ENCODE data around the gene STRA6.
A peak's percentile ranks its signal among the peaks of the same experiment; 100 is the strongest.

Gene STRA6

GRCh38 chr15:74202452-74203401 is at the start of gene STRA6:
TSS of gene STRA6 (minus strand) at chr15:74202787. CDS start at chr15:74202267, 520 bp downstream.
- DNase-seq: no peak

- DNase-seq: no peak
These were observed 49.7 kb upstream of the STRA6 start for GRCh38 chr15:74252291-74252690.

GRCh38 chr15:74251131-74251811 is 48.7 kb upstream of the STRA6 start:
- DNase-seq: peak; percentile 82

GRCh38 chr15:74250266-74250665 is 47.7 kb upstream of the STRA6 start:
- no peak for DNase-seq

GRCh38 chr15:74245342-74245931 is 42.9 kb upstream of the STRA6 start:
- DNase-seq: no peak

- no peak for DNase-seq
These were observed 42.3 kb upstream of the STRA6 start for GRCh38 chr15:74244822-74245341.

GRCh38 chr15:74243431-74243830 is 40.8 kb upstream of the STRA6 start:
- DNase-seq: no peak

- no peak for DNase-seq
These were observed 40.0 kb upstream of the STRA6 start for GRCh38 chr15:74242441-74243185.

- no peak for DNase-seq
These were observed 38.5 kb upstream of the STRA6 start for GRCh38 chr15:74240897-74241614.

GRCh38 chr15:74240002-74240568 is 37.5 kb upstream of the STRA6 start:
- DNase-seq: peak; percentile 84

- DNase-seq: no peak
These were observed 36.6 kb upstream of the STRA6 start for GRCh38 chr15:74239051-74239705.

GRCh38 chr15:74235962-74236361 is 33.4 kb upstream of the STRA6 start, which contains the start of gene CCDC33:
TSS of gene CCDC33 (plus strand) at chr15:74236326. CDS start at chr15:74236720, 394 bp downstream.
- DNase-seq: no peak

- DNase-seq: no peak
These were observed 31.9 kb upstream of the STRA6 start for GRCh38 chr15:74234598-74234875.

- DNase-seq: no peak
These were observed 31.4 kb upstream of the STRA6 start for GRCh38 chr15:74233851-74234597.

GRCh38 chr15:74233373-74233772 is 30.8 kb upstream of the STRA6 start:
- no peak for DNase-seq

- DNase-seq: no peak
These were observed 28.9 kb upstream of the STRA6 start for GRCh38 chr15:74231475-74231874.

- DNase-seq: no peak
These were observed 27.1 kb upstream of the STRA6 start for GRCh38 chr15:74229686-74230085.

- no peak for DNase-seq
These were observed 26.1 kb upstream of the STRA6 start for GRCh38 chr15:74228723-74229081.

- no peak for DNase-seq
These were observed 25.6 kb upstream of the STRA6 start for GRCh38 chr15:74227968-74228722.
